ENCODE results near the gene CTNNA3.

The CTNNA3 gene

GRCh38 chr10:66931340-66931948 lies 764.6 kb downstream of the CTNNA3 start:
- peak; percentile 16 for DNase-seq (ENCODE audit: low read depth)

GRCh38 chr10:66929375-66929774 lies 766.6 kb downstream of the CTNNA3 start:
- no peak for DNase-seq (ENCODE audit: low read depth)

- no peak for DNase-seq (ENCODE audit: low read depth)
Measured at GRCh38 chr10:66928776-66929175, 767.2 kb downstream of the CTNNA3 start.

GRCh38 chr10:66927971-66928770 lies 767.8 kb downstream of the CTNNA3 start:
- no peak for DNase-seq (ENCODE audit: low read depth)

- no peak for DNase-seq (ENCODE audit: low read depth)
Measured at GRCh38 chr10:66927251-66927935, 768.6 kb downstream of the CTNNA3 start.

- no peak for DNase-seq (ENCODE audit: low read depth)
Measured at GRCh38 chr10:66926841-66927240, 769.2 kb downstream of the CTNNA3 start.

- peak; percentile 14 for DNase-seq (ENCODE audit: low read depth)
Measured at GRCh38 chr10:66925896-66926715, 769.9 kb downstream of the CTNNA3 start, which contains the start of gene LRRTM3. Gene LRRTM3 (plus strand): TSS chr10:66926036.

- DNase-seq (ENCODE audit: low read depth), result no peak
Measured at GRCh38 chr10:66925373-66925772, 770.6 kb downstream of the CTNNA3 start.

- no peak for DNase-seq (ENCODE audit: low read depth)
Measured at GRCh38 chr10:66924674-66925345, 771.2 kb downstream of the CTNNA3 start.

GRCh38 chr10:66919248-66919647 lies 776.7 kb downstream of the CTNNA3 start:
- no peak for DNase-seq (ENCODE audit: low read depth)

- DNase-seq (ENCODE audit: low read depth), result no peak
Measured at GRCh38 chr10:66917104-66917503, 778.9 kb downstream of the CTNNA3 start.

GRCh38 chr10:66916030-66916429 lies 780.0 kb downstream of the CTNNA3 start:
- DNase-seq (ENCODE audit: low read depth), result no peak

- no peak for DNase-seq (ENCODE audit: low read depth)
Measured at GRCh38 chr10:66910671-66911070, 785.3 kb downstream of the CTNNA3 start.

GRCh38 chr10:66892871-66893270 lies 803.1 kb downstream of the CTNNA3 start:
- no peak for DNase-seq (ENCODE audit: low read depth)

GRCh38 chr10:66888237-66888636 lies 807.8 kb downstream of the CTNNA3 start:
- DNase-seq (ENCODE audit: low read depth), result no peak

- no peak for DNase-seq (ENCODE audit: low read depth)
Measured at GRCh38 chr10:66886848-66887247, 809.1 kb downstream of the CTNNA3 start.

- no peak for DNase-seq (ENCODE audit: low read depth)
Measured at GRCh38 chr10:66882271-66882670, 813.7 kb downstream of the CTNNA3 start.

GRCh38 chr10:66881814-66882213 lies 814.2 kb downstream of the CTNNA3 start:
- DNase-seq (ENCODE audit: low read depth), result no peak

GRCh38 chr10:66880826-66881225 lies 815.2 kb downstream of the CTNNA3 start:
- DNase-seq (ENCODE audit: low read depth), result no peak

GRCh38 chr10:66880292-66880691 lies 815.7 kb downstream of the CTNNA3 start:
- no peak for DNase-seq (ENCODE audit: low read depth)

- no peak for DNase-seq (ENCODE audit: low read depth)
Measured at GRCh38 chr10:66877361-66877760, 818.6 kb downstream of the CTNNA3 start.

- DNase-seq (ENCODE audit: low read depth), result no peak
Measured at GRCh38 chr10:66869635-66870034, 826.4 kb downstream of the CTNNA3 start.
